Measurements from ENCODE around the gene PYGL. TPM values are rescaled to one million over a fixed set of nuclear protein-coding genes. Genes with fewer than 3 reads are reported as not detected.

Gene PYGL
- total and polyA plus RNA-seq, 5 donors: 6.7 to 16.5 (median 11.8) TPM

GRCh38 chr14:50864946-50865345 lies 79.3 kb downstream of the PYGL start:
- DNase-seq (no peak), ATAC-seq (no peak)
- Histone ChIP-seq H3K27me3 (ENCODE audit: control insufficient read depth, insufficient read depth) (no peaks in the 10 kb centered on the region), H3K4me3 (ENCODE audit: low read length) (no peak overlapping the region), H3K9me3 (ENCODE audit: control insufficient read depth, low read length) (no peaks in the 10 kb centered on the region), H3K27ac (ENCODE audit: low read length) (no peak overlapping the region), H3K4me1 (ENCODE audit: control insufficient read depth, insufficient read depth, low read length) (no peaks in the 10 kb centered on the region)
- intact Hi-C loops (cut with DNase I): loop anchor here in 1 of 4 donors (10.0 kb wide), 1 partner anchor 260 kb away; no protein-coding TSS in a partner anchor
- WGBS: 81% methylated on average over 5 of the region's 5 CpGs

GRCh38 chr14:50864237-50864636 lies 80.0 kb downstream of the PYGL start:
- H3K27me3 ChIP-seq (ENCODE audit: control insufficient read depth, insufficient read depth): no peaks in the 10 kb centered on the region
- ATAC-seq (no peak), DNase-seq (no peak)
- no peaks in the 10 kb centered on the region for H3K4me1 ChIP-seq (ENCODE audit: control insufficient read depth, insufficient read depth, low read length)
- no peaks in the 10 kb centered on the region for H3K9me3 ChIP-seq (ENCODE audit: control insufficient read depth, low read length)
- intact Hi-C loops (cut with DNase I): loop anchor here in 1 of 4 donors (10.0 kb wide), 1 partner anchor 259 kb away; no protein-coding TSS in a partner anchor
- no peak overlapping the region for H3K4me3 ChIP-seq (ENCODE audit: low read length)
- H3K27ac ChIP-seq (ENCODE audit: low read length): no peak overlapping the region

- no peaks in the 10 kb centered on the region for H3K27me3 ChIP-seq (ENCODE audit: control insufficient read depth, insufficient read depth)
- no peaks in the 10 kb centered on the region for H3K9me3 ChIP-seq (ENCODE audit: control insufficient read depth, low read length)
- no peak overlapping the region for H3K4me3 ChIP-seq (ENCODE audit: low read length)
- ATAC-seq (no peak), DNase-seq (no peak)
- WGBS: 81% methylated on average over 4 of the region's 4 CpGs
- intact Hi-C loops (cut with DNase I): loop anchor here in 1 of 4 donors (10.0 kb wide), 1 partner anchor 257 kb away; no protein-coding TSS in a partner anchor
- no peak overlapping the region for H3K27ac ChIP-seq (ENCODE audit: low read length)
- no peaks in the 10 kb centered on the region for H3K4me1 ChIP-seq (ENCODE audit: control insufficient read depth, insufficient read depth, low read length)
Measured at GRCh38 chr14:50862036-50862570, 82.2 kb downstream of the PYGL start.

- intact Hi-C loops (cut with DNase I): loop anchor here in 1 of 4 donors (10.0 kb wide), 1 partner anchor 256 kb away; no protein-coding TSS in a partner anchor
- Histone ChIP-seq H3K4me3 (ENCODE audit: low read length) (peak overlapping the region; percentile 77), H3K27me3 (ENCODE audit: control insufficient read depth, insufficient read depth) (no peaks in the 10 kb centered on the region), H3K9me3 (ENCODE audit: control insufficient read depth, low read length) (no peaks in the 10 kb centered on the region), H3K4me1 (ENCODE audit: control insufficient read depth, insufficient read depth, low read length) (no peaks in the 10 kb centered on the region), H3K27ac (ENCODE audit: low read length) (no peak overlapping the region)
- DNase-seq (peak; percentile 78 to 91 (median 89)), ATAC-seq (peak; percentile 65 to 77)
- 3% methylated on average over 6 of the region's 6 CpGs for WGBS
Measured at GRCh38 chr14:50860478-50861086, 83.7 kb downstream of the PYGL start.

GRCh38 chr14:50859296-50859624 lies 85.0 kb downstream of the PYGL start:
- Histone ChIP-seq H3K4me3 (ENCODE audit: low read length) (peak overlapping the region; percentile 77), H3K9me3 (ENCODE audit: control insufficient read depth, low read length) (no peaks in the 10 kb centered on the region), H3K27me3 (ENCODE audit: control insufficient read depth, insufficient read depth) (no peaks in the 10 kb centered on the region), H3K4me1 (ENCODE audit: control insufficient read depth, insufficient read depth, low read length) (no peaks in the 10 kb centered on the region), H3K27ac (ENCODE audit: low read length) (no peak overlapping the region)
- WGBS: 3% methylated on average over 1 of the region's 1 CpG
- ATAC-seq (no peak), DNase-seq (no peak)
- intact Hi-C loops (cut with DNase I): loop anchor here in 2 of 4 donors (5.0 to 10.0 kb wide), 3 partner anchors 77 to 244 kb away; no protein-coding TSS in a partner anchor

- Histone ChIP-seq H3K27ac (ENCODE audit: low read length) (no peak overlapping the region), H3K4me1 (ENCODE audit: control insufficient read depth, insufficient read depth, low read length) (no peaks in the 10 kb centered on the region), H3K9me3 (ENCODE audit: control insufficient read depth, low read length) (no peaks in the 10 kb centered on the region), H3K27me3 (ENCODE audit: control insufficient read depth, insufficient read depth) (no peaks in the 10 kb centered on the region), H3K4me3 (ENCODE audit: low read length) (no peak overlapping the region)
- no peak for ATAC-seq
- 88% methylated on average over 5 of the region's 5 CpGs for WGBS
- intact Hi-C loops (cut with DNase I): loop anchor here in 2 of 4 donors (5.0 to 10.0 kb wide), 3 partner anchors 74 to 242 kb away; no protein-coding TSS in a partner anchor
- no peak for DNase-seq
Measured at GRCh38 chr14:50856660-50857059, 87.6 kb downstream of the PYGL start.

GRCh38 chr14:50855558-50855957 lies 88.7 kb downstream of the PYGL start:
- Histone ChIP-seq H3K9me3 (ENCODE audit: control insufficient read depth, low read length) (no peaks in the 10 kb centered on the region), H3K4me1 (ENCODE audit: control insufficient read depth, insufficient read depth, low read length) (no peaks in the 10 kb centered on the region), H3K4me3 (ENCODE audit: low read length) (no peak overlapping the region), H3K27me3 (ENCODE audit: control insufficient read depth, insufficient read depth) (no peaks in the 10 kb centered on the region), H3K27ac (ENCODE audit: low read length) (no peak overlapping the region)
- intact Hi-C loops (cut with DNase I): loop anchor here in 2 of 4 donors (5.0 to 10.0 kb wide), 3 partner anchors 73 to 241 kb away; no protein-coding TSS in a partner anchor
- DNase-seq (no peak), ATAC-seq (no peak)
- 63% methylated on average over 1 of the region's 1 CpG for WGBS

Other genes starting within 250 kb of the PYGL start
- gene NIN, start 113.3 kb downstream of the PYGL start, total RNA-seq: 10 to 100 TPM; 44.3 to 53.2 (median 48.8) TPM
- 24.4 TPM for gene NIN, start 113.3 kb downstream of the PYGL start, polyA plus RNA-seq
- gene ABHD12B, start 72.4 kb downstream of the PYGL start, total RNA-seq: not detected
- gene ABHD12B, start 72.4 kb downstream of the PYGL start, polyA plus RNA-seq: not detected
- gene TRIM9, start 150.6 kb upstream of the PYGL start, total RNA-seq: 1 to 10 TPM in 1 of 4 donors, under 1 TPM in 3; 0.29 to 1.2 (median 0.56) TPM
- 0.79 TPM for gene TRIM9, start 150.6 kb upstream of the PYGL start, polyA plus RNA-seq